DMS79 (cell line): ENCODE data around the gene DHRS7C.

Experiments
- DNase-seq: peaks from one replicate; lab custom pipeline; 2025; lab: John Stamatoyannopoulos, UW

Gene DHRS7C, protein sequence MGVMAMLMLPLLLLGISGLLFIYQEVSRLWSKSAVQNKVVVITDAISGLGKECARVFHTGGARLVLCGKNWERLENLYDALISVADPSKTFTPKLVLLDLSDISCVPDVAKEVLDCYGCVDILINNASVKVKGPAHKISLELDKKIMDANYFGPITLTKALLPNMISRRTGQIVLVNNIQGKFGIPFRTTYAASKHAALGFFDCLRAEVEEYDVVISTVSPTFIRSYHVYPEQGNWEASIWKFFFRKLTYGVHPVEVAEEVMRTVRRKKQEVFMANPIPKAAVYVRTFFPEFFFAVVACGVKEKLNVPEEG

DNA sequence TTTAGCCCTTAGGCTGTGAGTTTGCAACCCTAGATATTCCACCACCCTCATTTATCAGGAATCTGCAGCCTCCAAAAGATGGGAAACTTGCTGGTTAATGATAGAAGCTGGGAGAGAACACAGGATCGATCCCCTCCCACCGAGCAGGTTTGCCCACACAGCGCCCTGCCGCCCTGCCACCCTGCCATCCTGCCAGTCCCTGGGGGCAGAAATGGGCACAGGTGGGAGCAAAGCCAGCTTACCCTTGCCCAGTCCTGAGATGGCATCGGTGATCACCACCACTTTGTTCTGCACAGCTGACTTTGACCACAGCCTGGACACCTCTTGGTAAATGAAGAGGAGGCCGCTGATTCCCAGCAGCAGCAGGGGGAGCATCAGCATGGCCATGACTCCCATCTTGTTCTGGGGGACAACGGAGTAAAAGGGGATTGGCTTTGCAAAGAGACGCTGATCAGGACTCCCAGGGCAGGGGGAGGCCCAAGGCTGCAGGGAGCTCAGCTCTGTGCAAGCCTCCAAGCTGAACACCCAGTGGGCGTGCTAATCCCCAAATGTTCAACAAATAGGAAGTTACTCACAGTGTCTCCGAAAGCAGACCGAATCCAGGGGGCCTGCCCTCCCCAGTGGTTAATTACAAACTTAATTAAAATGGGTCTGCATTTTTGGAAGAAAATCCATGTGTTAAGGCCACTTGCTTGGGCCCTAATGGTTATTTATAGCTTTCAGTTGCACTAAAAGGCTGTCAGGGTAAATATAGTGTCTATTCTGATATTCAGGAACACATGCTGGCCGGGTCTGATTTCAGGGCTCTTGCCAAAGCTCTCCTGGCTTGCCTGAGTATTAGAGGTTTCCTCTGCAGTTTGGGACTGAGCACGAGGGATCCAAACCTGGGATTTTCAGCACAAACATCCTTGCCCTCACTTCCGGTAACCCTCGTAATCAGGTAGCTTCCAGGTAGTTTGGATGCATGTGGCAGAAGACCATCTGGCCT, at the start of gene DHRS7C:
Gene DHRS7C (minus strand): TSS at position 704 of the 988 bp plus-strand sequence. CDS start 308 bp downstream, at position 396.
- DNase-seq = no peak

DNA sequence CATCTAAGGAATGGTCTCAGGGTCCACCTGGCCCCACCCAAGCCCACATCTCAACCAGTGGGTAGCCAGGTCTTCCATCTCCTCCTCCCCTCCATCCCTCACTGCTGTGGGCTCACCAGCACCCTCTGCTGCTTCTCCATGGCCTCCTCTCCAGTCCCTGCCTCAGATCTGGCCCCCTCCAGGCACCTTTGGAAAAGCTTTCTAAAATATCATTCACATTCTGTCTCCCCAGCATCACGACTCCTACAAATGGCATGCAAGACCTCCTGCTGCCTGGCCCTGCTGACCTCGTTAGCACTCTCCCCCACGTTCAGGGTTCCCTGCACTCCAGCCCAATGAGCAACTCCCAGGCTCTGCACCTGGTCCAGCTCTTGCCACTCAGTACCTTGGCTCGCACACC, 48.0 kb upstream of the DHRS7C start:
- DNase-seq = no peak

DNA sequence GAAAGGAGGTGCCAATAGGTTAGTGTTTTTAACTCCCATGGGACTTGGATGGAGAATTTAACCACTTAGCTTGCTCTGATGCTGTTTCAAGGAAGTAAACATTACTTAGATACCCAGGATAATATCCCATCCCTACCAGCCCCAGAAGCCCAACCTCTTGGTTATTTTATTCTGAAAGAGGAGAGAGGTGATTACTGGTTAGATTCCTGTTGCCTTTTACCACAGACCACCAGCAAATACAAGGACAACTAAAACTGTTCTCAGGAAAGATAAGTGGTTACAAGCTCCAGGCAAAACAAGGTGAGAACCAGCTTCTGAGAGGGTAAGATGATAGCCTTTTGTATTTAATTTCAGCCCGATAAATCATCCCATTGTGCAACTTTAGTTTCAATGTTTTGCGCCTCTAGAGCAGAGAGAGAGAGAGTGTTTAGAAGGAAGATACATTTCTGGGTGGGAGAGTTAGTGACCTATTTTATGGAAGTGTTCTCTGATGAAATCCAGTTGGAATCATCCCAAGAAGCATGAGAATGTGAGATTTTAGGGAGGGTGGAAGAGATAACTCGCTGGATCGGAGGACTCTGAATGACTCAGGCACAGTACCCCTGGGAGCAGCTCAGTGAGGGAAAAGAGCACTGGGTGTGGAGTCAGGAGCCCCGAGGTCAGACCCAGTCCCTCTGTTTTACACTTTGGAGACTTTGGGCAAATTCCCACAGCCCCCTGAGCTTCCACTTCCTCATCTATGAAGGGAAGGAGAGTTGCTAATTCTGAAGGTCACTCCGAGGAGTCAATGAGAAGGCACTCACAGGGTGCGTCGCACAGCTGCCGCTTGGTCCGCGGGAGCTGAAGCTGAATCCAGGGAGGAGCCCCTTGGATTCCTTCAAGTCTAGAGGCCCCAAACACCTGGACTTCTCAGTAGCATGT, 46.4 kb upstream of the DHRS7C start:
- no peak for DNase-seq

DNA sequence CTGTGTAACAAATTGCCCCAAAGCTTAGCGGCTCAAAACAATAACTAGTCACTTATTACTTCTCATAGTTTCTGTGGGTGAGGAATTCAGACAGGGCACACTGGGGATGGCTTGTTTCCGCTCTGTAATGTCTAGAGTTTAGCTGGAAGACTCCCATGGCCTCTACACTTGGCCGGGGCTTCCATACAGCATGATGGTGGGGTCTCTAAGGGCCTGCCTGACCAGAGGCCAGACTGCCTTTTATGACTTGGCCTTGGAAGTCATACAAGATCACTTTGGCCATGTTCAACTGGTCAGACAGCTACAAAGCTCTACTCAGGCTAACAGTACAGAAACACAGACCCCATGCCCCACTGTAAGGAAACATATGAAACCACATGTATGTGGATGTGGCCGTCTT, 42.5 kb upstream of the DHRS7C start:
- DNase-seq = no peak

DNA sequence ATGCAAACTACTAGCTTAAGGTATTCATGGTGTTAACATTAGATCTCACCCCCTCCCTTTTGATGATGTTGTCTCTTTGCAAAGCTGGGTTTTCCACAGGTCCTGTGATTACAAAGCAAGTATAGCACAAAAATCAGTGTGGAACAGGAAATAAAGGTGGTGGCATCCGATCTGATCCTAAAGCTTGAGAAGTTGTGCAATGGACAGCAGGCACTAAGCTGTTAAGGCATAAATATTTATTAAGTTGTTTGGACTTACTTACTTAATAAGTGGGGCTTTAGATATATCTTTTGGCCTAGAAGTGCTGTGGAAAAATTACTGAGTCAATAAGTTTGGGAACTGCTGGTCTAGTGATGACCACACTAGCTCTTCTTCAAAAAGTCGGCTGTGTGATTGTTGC, 39.3 kb upstream of the DHRS7C start:
- DNase-seq = no peak

DNA sequence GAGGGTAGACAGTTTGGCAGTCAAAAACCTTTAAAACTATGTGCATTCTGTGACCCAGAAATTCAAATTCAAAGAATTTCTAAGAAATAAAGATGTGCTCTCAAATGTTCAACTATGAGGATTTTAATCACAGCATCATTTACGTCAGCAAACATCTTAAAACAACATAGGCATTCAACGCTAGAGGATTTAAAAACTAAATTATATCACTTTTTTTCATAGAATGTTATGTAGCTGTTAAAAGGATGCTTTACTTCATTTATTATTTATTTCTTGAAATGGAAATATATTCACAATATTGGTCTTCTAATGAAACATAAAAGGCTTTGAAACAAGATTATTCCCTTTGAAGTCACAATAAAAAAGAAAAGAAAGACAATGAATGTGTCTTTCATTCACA, 38.0 kb upstream of the DHRS7C start:
- no peak for DNase-seq

DNA sequence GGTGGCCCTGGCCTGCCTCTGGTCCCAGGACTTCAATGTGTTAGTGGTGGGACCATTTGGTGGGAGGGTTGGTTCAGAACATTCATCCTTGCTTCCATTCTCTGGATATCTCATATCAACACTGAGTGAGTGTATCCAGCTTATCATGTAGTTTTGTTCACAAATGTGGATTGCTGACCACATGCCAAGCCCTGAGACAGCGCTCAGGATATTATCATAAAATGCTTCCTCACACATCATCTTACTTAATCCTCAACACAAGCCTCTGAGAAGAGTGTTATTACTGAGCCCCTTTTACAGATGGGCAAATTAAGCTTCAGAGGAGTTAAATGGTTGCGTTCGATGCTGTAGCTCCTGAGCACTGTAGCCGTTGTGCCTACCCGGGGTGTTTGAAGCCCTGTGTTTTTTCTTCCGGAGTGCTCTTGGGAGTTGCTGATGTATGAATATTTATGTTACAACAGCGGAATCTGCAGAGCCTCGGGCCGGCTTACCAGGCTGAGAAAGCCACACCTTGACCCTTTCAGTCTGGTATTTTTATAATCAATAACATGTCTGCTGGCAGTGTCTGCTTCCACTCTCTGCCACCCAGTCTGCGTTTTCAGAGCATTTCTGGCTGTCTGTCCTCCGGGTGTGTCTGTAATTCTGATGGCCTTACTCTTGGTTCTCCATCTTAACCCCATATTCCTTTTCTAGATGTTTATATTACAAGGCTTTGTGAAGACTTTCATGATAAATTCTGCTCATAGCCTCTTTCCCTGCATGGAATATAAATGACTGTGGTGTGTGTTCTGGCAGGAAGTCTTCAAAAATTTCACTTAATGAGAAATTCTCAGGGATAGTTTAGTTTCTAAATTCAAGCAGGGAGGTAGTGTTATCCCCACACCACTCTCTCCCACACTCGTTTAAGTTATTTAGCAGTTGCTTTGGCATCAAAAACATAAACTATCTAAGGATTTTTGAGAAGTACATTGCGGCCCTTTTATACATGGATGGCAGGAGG, 37.2 kb upstream of the DHRS7C start:
- DNase-seq = no peak

DNA sequence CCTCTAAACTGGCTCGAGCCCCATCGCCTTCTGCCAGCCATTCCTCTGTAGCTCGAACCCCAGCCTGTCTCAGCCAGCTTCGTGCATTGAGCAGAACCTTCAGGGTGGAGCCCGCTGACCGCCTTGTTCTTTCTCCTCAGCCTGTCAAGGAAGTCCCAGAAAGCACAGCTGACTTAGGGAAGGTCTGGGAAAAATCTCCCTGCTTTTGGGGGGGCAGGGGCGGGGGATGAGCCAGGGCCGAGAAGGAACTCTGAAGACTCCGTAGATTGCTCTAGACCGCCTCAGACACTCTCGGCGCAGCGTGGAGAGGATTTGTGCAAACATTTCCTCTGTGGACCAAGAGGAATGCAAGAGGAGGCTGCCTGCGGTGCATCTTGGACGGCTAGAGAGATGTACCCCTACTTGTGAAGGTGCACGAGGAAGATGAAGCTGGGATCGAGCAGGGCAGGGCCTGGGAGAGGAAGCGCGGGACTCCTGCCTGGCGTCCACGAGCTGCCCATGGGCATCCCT, 34.3 kb upstream of the DHRS7C start, which contains the start of gene GLP2R:
Gene GLP2R (plus strand): TSS at position 284 of the 510 bp plus-strand sequence. CDS start 140 bp downstream, at position 424.
- no peak for DNase-seq

DNA sequence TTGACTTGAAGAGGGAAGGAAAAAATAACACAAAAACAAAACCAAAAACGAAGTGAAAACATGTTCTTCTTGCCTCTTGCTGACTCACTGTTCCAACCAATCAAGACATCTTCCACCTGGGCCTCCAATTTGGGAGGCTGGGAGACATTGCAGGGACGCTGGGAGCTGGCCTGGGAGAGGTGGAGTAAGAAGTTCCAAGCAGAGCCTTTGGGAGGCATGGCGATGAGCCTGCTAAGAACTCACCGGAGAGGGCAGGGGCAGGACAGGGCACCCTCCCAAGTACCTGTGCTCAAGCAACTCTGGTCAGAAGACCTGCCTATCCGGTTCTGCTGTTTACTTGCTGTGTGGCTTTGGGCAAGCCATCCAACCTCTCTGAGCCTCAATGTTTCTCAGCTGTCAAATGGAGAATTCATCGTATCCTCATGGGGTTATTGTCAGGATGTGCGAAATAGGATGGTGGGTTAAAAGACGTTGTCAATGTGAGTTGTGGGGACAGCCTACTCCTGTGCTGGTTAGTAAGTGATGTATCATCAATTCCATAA, 33.5 kb upstream of the DHRS7C start:
- no peak for DNase-seq

DNA sequence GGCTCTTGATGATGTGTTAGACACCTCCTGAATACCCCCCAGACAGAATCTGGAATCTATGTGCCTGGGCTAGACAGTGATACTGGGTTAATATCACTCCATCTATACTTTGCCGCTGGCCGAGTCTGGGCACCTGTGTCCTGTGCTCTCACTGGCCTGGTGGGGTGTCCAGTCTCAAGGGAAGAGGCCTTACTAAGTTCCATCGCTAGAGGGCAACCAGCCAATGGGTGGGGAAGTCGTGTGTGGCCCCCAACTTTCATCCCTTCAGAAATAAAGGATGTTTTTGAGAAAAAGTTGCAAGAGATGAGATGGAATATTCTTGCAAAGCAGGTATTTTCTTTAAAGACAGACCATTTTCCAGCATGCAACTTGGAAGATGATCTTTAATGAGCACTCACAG, 32.7 kb upstream of the DHRS7C start:
- DNase-seq = no peak

DNA sequence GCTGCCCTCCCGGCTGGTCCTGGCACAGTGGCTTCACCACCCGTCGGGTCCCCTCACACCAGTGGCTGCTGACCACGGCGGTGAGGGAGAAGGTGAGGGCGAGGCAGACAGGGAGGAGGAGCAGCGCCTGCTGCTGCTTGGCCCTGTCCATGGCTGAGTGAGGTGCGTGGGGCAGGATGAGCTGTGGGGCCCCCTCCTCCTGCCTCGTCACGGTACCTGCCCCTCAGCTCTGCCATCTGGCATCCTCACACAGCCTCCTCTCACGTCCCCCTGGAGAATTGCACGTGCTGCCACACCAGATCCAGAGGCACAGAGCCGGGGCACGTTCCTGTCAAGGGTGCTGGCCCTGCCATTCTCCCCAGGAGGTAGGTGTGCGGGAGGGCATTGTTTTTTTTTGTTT, 30.5 kb upstream of the DHRS7C start, which contains the start of gene GSG1L2:
Gene GSG1L2 (minus strand): TSS at position 159 of the 400 bp plus-strand sequence. CDS start 8 bp downstream, at position 151.
- DNase-seq = no peak

DNA sequence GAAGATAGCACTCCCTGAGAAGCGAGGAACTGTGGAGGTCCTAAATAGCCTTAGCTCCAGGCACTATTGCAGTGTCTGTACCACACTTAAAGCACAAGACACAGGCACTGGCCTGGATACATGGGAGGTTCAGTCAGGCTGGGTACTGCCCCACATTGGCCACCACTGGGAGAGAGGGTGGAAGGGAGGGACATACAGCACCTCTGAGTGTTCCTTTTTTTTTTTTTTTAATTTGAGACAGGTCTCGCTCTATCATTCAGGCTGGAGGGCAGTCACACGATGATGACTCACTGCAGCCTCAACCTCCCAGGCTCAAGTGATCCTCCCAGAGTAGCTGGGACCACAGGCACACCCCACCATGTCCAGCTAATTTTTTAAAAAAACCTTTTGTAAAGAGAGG, 29.1 kb upstream of the DHRS7C start:
- no peak for DNase-seq

DNA sequence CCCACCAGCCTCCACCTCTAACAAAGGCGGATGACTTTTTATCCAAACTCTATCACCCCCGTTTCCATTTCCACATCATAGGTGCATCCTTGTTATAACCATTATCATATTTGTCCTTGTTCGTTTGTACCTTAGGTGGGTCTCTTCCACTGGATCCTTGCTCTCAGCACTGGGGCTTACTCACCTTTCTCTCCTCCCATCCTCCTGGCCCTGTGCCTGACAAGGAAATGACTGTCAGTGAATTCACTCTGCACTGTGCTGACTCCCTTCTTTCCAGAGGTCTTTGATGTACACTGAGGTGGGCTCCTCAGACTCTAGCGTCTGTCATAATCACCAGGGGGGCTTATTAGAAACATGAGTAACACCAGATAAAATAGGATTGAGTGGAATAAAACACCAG, 27.4 kb upstream of the DHRS7C start:
- no peak for DNase-seq

DNA sequence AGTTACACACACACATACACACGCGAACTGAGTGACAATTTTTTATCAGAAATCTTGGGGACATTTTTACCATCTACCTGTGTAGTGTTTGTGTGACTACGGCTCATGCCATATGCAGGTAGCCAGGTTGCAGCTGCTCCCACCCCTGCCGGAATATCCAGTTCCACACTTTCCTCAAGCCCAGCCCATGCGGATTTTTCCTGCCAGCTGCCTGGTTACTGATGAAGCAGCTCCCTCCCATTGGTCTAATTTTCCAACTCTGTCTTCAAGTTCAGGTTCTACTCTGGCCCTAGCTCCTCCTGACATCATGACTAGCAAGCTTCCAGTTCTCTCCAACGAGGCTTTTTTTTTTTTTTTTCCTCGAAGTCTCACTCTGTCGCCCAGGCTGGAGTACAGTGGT, 25.7 kb upstream of the DHRS7C start:
- no peak for DNase-seq

DNA sequence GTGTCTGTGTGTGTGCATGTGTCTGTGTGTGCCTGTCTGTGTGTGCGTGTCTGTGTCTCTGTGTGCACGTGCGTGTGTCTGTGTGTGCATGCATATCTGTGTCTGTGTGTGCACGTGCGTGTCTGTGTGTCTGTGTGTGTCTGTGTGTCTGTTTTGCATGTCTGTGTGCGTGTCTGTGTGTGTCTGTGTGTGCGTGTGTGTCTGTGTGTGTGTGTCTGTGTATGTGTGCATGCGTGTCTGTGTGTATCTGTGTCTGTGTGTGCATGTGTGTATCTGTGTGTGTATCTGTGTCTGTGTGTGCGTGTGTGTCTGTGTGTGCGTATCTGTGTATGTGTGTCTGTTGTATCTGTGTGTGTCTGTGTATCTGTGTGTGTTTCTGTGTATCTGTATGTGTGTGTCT, 25.1 kb upstream of the DHRS7C start:
- DNase-seq = no peak

DNA sequence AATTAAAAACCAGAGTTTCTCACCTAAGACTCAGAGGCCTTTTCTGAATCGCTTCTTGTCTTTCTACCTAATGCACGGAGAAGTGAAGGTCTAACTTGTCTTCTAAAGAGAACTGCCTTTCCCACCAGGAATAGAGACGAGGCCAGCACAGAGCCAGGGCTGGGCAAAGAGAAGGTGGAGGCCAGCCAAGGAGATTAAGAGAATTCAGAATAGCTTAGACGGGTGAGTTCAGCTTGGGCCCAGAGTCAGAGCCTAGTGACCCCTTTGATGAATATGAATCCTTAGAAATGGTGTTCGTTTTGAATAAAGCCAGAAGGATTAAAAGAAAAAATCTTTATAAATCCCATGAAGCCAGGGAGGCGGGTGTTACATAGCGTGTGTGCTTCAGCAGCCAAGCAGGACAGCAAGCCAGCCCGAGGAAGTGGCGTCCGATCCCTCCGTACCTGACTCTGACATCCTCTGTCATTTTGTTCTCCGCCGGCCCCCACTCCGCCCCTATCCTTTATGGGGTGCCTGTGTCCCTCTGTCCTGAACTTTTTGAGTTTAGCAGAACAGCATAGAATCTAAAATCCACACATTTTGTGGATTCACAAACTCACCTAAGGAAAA, 23.0 kb upstream of the DHRS7C start:
- DNase-seq = no peak

DNA sequence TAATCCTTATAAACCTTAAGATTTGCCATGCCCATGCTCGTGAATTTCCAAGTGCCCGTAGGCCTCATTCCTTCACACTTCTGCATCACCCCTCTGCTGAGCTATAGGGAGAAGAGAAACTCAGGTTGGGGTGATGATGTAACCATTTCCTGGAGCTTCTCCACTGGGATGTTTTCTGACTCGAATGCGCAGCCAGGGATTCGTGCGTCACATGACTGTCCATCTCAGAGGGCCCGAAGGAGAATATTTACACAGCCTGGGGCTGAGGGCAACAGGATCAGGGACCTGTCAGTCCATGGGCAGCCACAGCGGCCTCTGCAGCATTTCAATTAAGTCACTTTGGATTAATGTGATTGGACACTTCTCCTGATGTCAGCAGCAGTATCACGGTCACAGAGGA, 21.8 kb upstream of the DHRS7C start:
- no peak for DNase-seq

DNA sequence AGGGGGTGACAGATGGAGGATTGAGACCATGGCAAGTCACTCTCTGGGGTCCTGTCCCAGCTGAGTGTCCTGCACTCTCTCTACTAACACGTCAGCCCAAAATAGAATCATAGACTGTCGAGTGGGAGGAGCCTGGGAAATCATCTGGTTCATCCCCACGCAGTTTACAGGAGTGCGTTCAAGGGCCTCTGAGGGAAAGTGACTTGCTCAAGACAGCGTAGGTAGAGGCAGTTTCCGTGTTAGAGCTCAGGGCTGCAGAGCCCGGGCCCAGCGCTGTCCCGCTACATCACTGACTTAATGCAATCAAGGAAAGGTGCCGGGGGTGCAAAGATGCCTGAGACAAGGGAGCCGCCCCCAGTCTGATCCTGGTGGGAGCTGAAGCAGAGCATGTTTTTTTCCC, 20.1 kb upstream of the DHRS7C start:
- DNase-seq = no peak

DNA sequence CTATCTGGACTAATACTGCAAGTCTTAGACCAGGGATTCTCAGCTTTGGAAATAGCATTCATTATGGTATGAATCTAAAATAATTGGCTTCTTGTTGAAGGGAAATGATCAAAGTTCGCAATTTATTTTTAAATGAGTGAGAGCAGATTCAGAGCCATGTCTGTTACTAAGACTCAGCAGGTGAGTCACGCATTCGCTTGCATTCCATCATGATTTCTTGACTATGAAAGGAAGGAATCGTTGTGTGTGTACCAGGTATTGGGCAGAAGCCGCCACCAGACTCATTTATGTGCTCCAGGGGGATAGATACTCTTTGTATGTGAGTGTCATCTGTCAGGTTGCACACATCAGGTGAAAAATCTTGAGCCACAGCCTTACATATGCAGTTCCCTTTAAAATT, 19.7 kb upstream of the DHRS7C start:
- no peak for DNase-seq
